Adrenal gland (tissue), 12 donors: Measurements from ENCODE around the gene PSENEN. TPM values are rescaled to one million over a fixed set of nuclear protein-coding genes. Genes with fewer than 3 reads are reported as not detected.

ENCODE experiments used
- DNase-seq, 7 donors: peaks; one replicate each; pipeline ENCODE4 v3.0.0-alpha.2; 2019 to 2020
- H3K27ac ChIP-seq, 5 donors: fragments of 200-600 bp; sonication (generic) in 4 of 5; 1 replicate in 3 of 5; 2 replicates in 2 of 5; pipeline versions ENCODE4 v1.5.1 to v1.8.0; 2016 to 2020; ENCODE audit warnings: mild to moderate bottlenecking in 1 of 5
- H3K27me3 ChIP-seq: fragments of 200-600 bp; 2 replicates; pipeline ENCODE4 v1.8.0; 2021
- H3K36me3 ChIP-seq, 2 donors: fragments of 200-600 bp; replicated peaks in 1 of 2; 1 replicate in 1 of 2; 2 replicates in 1 of 2; pipeline versions ENCODE4 v1.5.1 to v1.8.0; 2018 to 2022
- H3K4me1 ChIP-seq, 2 donors: fragments of 200-600 bp; replicated peaks in 1 of 2; 1 replicate in 1 of 2; 2 replicates in 1 of 2; pipeline versions ENCODE4 v1.5.1 to v1.8.0; 2018 to 2021
- H3K4me3 ChIP-seq, 4 donors: fragments of 200-600 bp; sonication (generic) in 3 of 4; one replicate each; pipeline ENCODE4 v1.5.1; 2016 to 2018
- H3K9me3 ChIP-seq, 3 donors: fragments of 200-600 bp; sonication (generic) in 1 of 3; replicated peaks in 1 of 3; 1 replicate in 2 of 3; 2 replicates in 1 of 3; pipeline versions ENCODE4 v1.5.1 to v1.8.0; 2016 to 2021
- CTCF ChIP-seq, 6 experiments: fragments of 450-650 bp in 4 of 6; fragments of 200-600 bp in 2 of 6; sonication (generic) in 1 of 6; IDR thresholded peaks; 1 replicate in 5 of 6; 2 replicates in 1 of 6; pipeline versions ENCODE4 v1.5.1 to v1.8.0; 2016 to 2021; ENCODE audit warnings: antibody characterized with exemption in 6 of 6, mild to moderate bottlenecking in 2 of 6, moderate library complexity in 1 of 6
- POLR2A ChIP-seq, 2 donors: fragments of 450-650 bp; IDR thresholded peaks; one replicate each; pipeline ENCODE4 v1.6.1; 2017; ENCODE audit warnings: antibody characterized with exemption in 2 of 2, mild to moderate bottlenecking in 2 of 2, moderate library complexity in 1 of 2
- WGBS, 4 donors: extraction: QIAGEN DNeasy Blood & Tissue Kit in 2 of 4; methylation state at CpG; one replicate each; pipeline versions ENCODE4 v1.1.5 to v1.1.7; 2013 to 2017; 5-methylcytosine and 5-hydroxymethylcytosine counted together
- intact Hi-C, 2 donors: fragments of 100-400 bp; cut with DNase I; formaldehyde crosslinking; loops; one replicate each; pipeline versions ENCODE4 v1.14.1 to v1.15.0; 2022 to 2023
- polyA plus RNA-seq, 3 donors: library from polyadenylated mRNA; stranded (reverse); fragments of 200-250 nt in 2 of 3; fragments of 350-450 nt in 1 of 3; fragmentation: Illumina TruSeq in 1 of 3; extraction: RNeasy Lipid Tissue Mini Kit (QIAGEN cat#74804) in 1 of 3; gene quantifications; one replicate each; pipeline ENCODE4 v1.2.3, GENCODE V29; 2013 to 2014
- total RNA-seq, 9 donors: library from RNA; depleted of rRNA in 4 of 9; stranded (reverse); fragments of >200 nt in 4 of 9; fragments of 120-200 nt in 1 of 9; fragmentation: NEBNext Ultra II Directional in 1 of 9; extraction: Animal tissue kit (Norgen Biotek cat#: 25700) in 1 of 9; gene quantifications; one replicate each; pipeline versions ENCODE4 v1.1.0 to v1.2.4, GENCODE V29; 2013 to 2023
- donor health status: healthy with polysubstance abuse.
- donor health status: Bipolar disorder and iron deficiency.
- donor health status: DM: yes; HTN: yes; CAD: no.
- donor health status: DM: no; HTN: no; CAD: no.
- donor health status: DM: no; HTN: no; CAD: no.
- donor health status: DM: yes; HTN: yes; CAD: no.

The PSENEN gene
- total and polyA plus RNA-seq, 12 donors: 29.5 to 230 (median 77.3) TPM

GRCh38 chr19:35708391-35708790, 37.1 kb upstream of the PSENEN start:
- Histone ChIP-seq H3K4me3 (no peak overlapping the region), H3K27ac (no peak overlapping the region), H3K27me3 (no peaks in the 10 kb centered on the region), H3K9me3 (no peaks in the 10 kb centered on the region), H3K4me1 (no peaks in the 10 kb centered on the region), H3K36me3 (no peaks in the 10 kb centered on the region)
- no peak for TF ChIP-seq CTCF (IDR thresholded peaks at IDR 0.05)
- no peak for TF ChIP-seq POLR2A (IDR thresholded peaks at IDR 0.05)
- intact Hi-C loops: loop anchor here in 1 of 2 donors (10.0 kb wide), 1 partner anchor 106 kb away; the partner anchor contains the start of gene PRODH2
- 63 to 100% (median 83%) methylated on average over 1 of the region's 1 CpG for WGBS, 4 donors
- no peak for DNase-seq

GRCh38 chr19:35710784-35711723, 34.4 kb upstream of the PSENEN start:
- WGBS, 4 donors: 54 to 63% (median 56%) methylated on average over 12 to 13 of the region's 13 CpGs
- Histone ChIP-seq H3K4me3 (no peak overlapping the region), H3K27ac (no peak overlapping the region), H3K4me1 (peaks cover 4 to 6% of the 10 kb centered on the region in 2 donors), H3K9me3 (no peaks in the 10 kb centered on the region), H3K27me3 (no peaks in the 10 kb centered on the region), H3K36me3 (no peaks in the 10 kb centered on the region)
- TF ChIP-seq POLR2A (IDR thresholded peaks at IDR 0.05) (no peak), CTCF (IDR thresholded peaks at IDR 0.05) (no peak)
- intact Hi-C loops: loop anchor here in 1 of 2 donors (10.0 kb wide), 1 partner anchor 166 kb away; the partner anchor contains the start of gene TMEM147
- no peak for DNase-seq

DNA sequence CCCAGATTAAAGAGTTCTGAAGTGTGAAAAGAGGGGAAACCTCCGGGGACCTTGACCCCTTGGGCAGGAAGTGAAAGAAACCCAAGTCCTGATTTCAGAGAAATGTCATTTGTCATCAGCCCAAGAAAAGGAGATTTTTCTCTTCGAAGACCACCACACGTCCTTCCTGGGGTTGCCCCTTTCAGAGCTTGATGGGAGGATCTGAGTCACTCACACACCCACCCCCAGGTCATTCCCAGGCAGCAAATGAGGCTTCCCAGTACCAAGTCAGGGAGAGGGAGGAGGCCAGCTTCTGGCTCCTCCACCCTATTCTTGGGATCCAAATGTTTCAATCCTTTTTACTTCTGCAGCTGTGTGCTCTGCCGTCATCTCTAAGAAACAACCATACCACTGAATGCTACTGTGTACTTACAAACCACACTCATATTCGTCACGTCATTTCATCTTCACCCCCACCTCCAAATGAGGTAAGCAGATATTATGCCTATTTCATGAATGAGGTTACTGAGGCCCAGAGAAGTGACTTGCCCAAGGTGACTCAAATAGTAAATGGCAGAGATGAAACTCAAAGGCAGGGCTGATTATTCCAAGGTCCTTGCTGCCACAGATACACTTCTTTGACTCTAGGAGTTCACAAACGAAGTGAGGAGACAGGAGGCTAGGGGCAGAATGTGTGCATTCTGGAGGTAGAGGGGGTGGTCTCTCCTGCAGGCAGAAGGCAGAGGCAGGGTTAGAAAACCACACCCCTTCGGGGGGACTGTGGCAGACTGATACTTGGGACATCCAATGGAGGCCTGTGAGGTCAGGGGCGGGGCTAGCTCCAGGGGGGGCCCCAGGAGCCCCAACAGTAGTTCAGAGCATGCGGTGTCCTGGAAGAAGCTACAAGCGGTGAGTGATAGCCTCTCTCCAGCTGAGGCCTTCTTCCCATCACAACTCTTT, 32.6 kb upstream of the PSENEN start:
- Histone ChIP-seq H3K4me1 (peaks cover 10 to 11% of the 10 kb centered on the region in 2 donors), H3K27me3 (no peaks in the 10 kb centered on the region), H3K4me3 (no peak overlapping the region), H3K36me3 (no peaks in the 10 kb centered on the region), H3K27ac (no peak overlapping the region), H3K9me3 (no peaks in the 10 kb centered on the region)
- 54 to 71% (median 67%) methylated on average over 11 of the region's 11 CpGs for WGBS, 4 donors
- no peak for TF ChIP-seq POLR2A (IDR thresholded peaks at IDR 0.05)
- TF ChIP-seq CTCF (IDR thresholded peaks at IDR 0.05): no peak
- intact Hi-C loops: loop anchor here in 1 of 2 donors (10.0 kb wide), 1 partner anchor 168 kb away; the partner anchor contains the start of gene TMEM147
- DNase-seq: no peak

GRCh38 chr19:35713506-35713850, 32.0 kb upstream of the PSENEN start:
- Histone ChIP-seq H3K27ac (no peak overlapping the region), H3K36me3 (no peaks in the 10 kb centered on the region), H3K27me3 (no peaks in the 10 kb centered on the region), H3K4me3 (no peak overlapping the region), H3K4me1 (peaks cover 10 to 11% of the 10 kb centered on the region in 2 donors), H3K9me3 (no peaks in the 10 kb centered on the region)
- intact Hi-C loops: loop anchor here in 1 of 2 donors (10.0 kb wide), 1 partner anchor 169 kb away; the partner anchor contains the start of gene TMEM147
- WGBS, 4 donors: 77 to 86% (median 84%) methylated on average over 2 of the region's 2 CpGs
- TF ChIP-seq POLR2A (IDR thresholded peaks at IDR 0.05) (no peak), CTCF (IDR thresholded peaks at IDR 0.05) (no peak)
- no peak for DNase-seq
